RPMI7951 (cell line): ENCODE results near the gene SCARB1. TPM values are rescaled to one million over a fixed set of nuclear protein-coding genes. Genes with fewer than 3 reads are reported as not detected.

Experiments
- DNase-seq: peaks from one replicate; pipeline ENCODE4 v3.0.0-alpha.2; 2012; ENCODE audit warnings: low read depth
- total RNA-seq: library from RNA; depleted of rRNA; stranded (reverse); fragments of >200 nt; shearing (Covaris generic); gene quantifications from 2 replicates; pipeline ENCODE4 v1.2.3, GENCODE V29; 2014

SCARB1 gene
- total RNA-seq, 1 experiment from 2014 or later: 13.9 TPM

DNA sequence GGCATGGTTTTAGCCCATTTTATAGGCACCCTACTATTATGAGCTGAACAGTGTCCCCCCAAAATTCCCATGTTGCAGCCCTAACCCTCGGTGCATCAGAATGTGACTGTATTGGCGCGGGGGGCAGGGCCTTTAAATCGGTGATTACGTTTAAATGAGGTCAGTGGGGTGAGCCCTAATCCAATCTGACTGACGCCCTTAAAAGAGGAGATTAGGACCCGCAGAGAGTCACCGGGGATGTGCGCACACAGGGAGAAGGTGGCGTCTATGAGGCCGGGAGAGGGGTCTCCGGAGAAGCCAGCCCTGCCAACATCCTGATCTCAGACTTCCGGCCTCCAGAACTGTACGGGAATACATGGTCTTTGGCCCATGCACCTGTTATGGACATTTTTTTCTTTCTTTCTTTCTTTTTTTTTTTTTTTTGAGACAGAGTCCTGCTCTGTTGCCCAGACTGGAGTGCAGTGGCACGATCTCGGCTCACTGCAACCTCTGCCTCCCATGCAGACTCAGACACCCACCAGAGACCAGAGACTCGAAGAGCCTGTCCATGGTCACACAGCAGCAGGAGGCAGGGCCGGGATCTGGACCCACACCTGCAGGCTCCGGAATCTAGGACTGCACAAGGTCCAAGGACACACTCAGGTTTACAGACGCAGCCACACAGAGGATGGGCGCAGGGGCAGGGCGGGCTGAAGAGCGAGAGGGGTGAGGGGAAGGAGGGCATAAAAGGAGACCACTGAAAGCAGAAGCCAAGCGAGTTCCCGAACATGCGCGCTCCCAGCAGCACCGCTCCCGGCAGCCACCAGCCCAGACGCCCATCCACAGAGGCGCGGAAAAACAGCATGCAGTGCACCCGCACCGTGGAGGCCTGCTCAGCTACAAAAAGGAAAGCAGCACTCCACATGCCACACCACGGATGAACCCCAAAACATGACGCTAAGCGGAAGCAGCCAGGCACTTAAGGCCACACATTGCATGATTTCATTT is 19.0 kb downstream of the SCARB1 start:
- DNase-seq: no peak

DNA sequence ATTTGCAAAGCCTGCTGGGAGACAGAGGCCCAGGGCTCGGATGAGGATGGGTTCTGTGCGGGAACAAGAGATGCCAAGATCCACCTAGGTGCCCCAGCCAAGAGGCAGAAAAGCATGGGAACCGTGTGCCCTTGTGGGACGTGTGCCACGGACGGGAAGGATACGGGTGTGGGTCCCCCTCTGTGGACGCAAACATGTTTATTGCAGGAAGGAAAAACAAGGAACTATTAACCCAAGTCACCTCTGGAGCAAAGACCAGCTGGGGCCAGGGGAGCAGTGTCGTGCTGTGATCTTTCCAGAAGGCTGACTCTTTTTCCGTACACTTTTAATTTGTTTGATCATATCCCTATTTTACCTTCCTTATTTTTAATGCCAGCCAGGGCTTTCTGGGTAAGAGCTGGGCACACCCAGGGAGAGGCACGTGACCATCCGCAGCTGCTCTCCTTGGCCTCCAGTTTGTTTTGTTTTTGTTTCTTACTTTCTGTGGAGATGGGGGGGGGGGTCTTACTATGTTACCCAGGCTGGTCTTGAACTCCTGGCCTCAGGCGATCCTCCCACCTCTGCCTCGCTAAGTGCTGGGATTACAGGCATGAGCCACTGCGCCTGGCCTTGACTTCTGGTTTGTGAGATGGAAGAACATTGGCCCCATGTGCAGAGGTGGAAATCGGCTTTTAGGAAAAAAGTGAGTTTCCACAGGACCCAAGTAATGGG is 20.7 kb downstream of the SCARB1 start:
- no peak for DNase-seq

DNA sequence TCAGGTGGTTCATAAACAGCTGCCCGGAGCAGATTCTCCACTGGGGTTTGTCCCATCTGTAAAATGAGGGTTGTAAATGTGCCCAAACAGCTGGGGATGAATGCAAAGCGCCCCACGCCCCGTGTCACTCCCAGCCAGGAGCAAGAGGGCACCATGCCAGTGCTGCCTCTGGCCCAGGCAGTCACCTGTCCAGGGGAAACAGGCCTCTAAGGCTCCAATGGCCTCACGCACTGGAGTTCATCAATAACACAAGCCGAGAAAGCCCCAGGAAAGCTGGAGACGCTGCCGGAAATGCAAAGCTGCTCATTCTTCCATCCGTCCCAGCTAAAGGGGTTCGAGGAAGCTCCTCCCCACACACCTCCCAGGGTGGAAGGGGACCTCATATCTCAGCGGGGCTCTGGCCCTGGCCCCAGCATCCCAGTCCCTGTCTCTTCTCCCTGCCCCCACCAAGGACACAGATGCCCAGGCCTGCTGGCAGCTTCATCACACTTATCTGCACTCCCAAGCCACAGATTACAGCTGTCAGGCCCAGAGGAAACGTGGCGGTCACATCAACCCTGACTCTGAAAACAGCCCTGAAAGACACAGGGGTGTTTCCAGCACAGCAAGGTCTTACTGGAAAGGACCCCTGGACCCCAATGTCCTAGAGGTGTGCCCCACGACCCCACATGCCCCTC is 21.5 kb downstream of the SCARB1 start:
- no peak for DNase-seq

DNA sequence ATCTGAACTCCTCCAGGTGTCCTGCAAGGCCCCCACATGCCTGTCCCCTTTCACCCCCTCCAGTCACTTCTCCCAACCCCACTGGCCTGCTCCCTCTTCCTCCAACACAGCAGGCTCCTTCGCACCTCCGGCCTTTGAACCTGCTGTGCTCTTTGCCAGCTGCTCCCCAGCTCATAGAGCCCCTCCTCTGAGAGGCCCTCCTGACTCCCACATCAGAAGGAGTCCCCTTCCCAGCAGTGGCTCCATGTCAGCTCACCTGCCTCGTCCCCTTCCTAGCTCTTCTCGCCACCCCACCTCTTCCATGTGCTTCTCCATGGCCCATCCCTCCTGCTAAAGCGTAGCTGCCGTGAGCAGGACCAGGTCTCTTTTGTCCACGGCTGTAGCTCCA is 22.1 kb downstream of the SCARB1 start:
- DNase-seq: no peak

DNA sequence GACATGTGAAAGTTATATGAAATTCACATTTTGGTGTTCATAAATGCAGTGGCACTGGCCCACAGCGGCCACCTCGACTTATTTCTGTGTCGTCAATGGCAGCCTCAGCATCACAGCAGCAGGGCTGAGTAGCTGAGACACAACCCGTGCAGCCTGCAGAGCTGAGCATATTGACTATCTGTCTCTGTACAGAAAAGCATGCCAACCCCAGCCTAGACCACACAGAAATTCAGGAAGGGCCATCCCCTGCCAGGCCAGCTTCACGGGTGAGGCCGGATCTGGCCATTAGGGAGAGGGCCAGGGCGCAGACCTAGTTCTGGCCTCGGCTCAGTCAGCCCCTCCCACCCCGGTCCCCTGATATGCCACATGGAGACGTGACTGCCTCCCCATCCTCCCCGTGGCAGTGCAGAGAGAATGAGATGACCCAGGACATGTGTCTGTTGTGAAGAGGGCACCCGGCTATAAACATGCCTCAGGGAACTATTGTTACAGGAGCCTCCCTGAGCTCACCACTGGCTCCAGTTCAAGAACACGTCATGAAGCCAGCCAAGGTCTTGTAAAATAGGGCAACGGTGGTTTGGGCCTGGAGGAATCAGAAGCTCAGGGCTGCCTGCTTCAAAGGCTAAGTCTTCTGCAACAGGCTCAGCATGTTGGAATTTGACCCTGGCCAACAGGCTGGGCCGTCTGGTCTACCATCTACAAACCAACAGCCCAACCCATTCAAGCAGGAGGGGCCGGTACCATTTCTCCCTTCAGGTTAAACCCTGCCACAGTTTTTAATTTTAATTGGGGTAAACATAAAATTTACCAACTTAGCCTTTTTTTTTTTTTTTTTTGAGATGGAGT is 25.5 kb downstream of the SCARB1 start:
- DNase-seq: peak; percentile 100

DNA sequence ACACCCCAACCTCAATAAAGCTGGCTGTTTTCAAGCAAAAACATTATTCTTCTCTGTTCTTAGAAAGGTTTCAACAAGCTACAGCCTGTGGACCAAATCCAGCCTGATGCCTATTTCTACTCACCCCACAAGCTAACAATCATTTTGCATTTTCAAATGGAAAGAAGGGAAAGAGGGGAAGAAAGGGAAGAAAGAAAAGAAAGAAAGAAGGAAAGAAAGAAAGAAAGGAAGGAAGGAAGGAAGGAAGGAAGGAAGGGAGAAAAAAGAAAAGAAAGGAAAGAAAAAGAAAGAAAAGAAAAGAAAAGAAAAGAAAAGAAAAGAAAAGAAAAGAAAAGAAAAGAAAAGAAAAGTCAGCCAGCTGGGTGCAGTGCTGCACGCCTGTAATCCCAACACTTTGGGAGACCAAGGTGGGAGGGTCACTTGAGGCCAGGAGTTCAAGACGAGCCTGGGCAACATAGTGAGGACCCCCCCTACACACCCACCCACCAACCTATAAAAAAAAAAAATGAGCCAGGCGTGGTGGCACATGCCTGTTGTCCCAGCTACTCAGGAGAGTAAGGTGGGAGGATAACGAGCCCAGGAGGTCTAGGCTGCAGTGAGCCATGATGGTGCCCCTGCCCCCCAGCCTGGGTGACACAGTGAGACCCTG is 26.3 kb downstream of the SCARB1 start:
- no peak for DNase-seq

DNA sequence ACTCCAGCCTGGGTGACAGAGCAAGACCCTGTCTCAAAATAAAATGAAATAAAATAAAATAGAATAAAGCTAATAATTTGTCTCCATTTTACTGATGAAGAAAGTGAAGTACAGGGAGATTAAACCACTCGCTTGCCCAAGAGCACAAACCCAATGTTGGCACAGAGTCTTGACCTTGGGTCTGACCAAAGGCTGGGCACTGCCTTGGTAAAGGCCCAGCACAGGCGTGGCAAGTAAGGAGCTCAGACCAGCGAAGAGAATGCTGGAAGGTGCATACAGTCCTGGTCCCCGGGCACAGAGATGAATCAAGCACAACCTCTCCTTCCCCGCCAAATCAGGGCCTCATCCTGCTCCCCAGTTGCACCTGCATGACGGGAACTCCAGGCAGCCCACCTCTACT is 26.9 kb downstream of the SCARB1 start:
- DNase-seq: no peak

DNA sequence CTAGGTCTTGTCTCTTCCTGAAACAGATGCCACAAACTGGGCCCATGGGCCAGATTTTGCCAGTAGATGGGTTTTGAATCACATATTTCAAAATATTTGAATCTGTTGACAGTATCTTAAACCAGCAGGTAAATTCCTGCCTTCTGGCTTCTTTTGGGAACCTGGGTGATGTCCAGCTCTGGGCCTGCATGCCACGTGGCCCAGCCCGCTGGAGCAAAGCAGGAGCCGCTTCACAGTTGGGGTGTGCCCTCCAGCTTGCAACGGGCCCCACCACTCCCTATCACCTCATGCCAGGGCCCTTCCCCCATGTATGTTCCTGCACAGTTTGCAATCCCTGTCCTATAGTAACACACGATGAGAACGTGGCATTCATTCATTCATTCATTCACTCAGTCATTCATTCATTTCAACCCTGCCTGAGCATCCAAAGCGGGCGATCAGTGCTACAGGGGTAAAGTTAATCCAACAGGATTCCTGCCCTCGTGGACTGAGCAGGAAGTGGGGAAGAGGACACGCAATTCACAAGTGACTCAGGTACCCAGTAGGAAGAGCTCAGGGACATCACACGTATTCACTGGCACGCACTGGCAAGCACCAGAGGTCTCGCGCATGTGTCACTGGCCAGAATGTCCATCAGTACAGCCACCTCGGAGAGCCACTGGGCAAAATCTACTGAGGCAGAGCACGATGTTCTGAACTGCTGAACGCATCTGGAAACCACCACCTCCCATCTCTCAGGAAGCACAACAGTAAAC is 27.8 kb downstream of the SCARB1 start:
- DNase-seq: no peak

DNA sequence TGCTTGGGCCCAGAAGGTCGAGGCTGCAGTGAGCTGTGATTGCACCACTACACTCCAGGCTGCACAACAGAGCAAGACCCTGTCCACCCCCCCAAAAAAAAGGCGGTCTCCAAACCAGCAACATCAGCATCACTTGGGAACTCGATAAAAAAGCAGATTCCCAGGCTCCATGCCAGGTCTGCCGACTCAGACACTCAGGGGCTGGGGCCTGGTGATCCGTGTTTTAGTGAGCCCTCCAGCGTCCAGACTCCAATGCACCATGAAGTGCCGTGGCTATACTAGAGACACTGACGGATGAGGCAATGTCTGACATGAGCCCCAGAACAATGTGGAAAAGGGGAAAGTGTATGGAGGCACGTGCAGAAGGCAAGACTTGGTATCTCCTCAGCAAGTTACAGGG is 28.8 kb downstream of the SCARB1 start:
- DNase-seq: no peak

DNA sequence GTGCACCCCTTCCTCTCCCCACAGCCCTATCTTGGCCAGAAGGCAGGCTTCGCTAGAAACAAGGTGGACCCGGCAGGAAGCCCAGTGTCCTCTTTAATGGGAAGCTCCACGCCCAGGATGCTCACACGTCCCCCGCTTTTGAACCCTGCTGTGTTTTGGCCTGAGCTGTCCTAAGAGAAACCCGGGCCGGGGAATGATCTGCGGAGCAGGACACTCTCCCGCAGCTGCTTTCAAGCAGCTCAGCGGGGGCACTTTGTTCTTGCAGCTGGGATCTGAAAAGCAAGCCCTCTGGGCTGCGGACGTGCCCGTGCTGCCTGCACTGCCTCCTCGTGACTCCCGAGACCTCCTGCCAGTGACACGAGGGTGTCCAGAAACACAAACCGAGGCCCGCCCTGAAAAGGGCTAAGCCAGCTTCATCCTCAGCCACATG is 30.0 kb downstream of the SCARB1 start:
- no peak for DNase-seq

DNA sequence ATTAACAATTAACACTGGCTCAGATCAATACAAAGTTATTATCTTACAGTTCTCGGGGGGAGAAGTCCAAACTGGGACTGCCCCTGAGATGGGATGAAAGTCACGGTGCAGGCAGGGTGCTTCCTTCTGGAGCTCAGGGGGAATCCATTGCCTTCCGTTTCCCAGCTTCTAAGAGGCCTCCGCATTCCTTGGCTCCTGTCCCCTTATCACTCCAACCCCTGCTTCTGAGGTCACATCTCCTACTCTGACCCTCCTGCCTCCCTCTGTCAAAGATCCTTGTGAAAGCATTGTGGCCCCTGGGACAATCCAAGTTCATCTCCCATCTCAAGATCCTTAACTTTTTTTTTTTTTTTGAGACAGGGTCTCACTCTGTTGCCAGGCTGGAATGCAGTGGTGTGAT is 30.8 kb downstream of the SCARB1 start:
- no peak for DNase-seq

DNA sequence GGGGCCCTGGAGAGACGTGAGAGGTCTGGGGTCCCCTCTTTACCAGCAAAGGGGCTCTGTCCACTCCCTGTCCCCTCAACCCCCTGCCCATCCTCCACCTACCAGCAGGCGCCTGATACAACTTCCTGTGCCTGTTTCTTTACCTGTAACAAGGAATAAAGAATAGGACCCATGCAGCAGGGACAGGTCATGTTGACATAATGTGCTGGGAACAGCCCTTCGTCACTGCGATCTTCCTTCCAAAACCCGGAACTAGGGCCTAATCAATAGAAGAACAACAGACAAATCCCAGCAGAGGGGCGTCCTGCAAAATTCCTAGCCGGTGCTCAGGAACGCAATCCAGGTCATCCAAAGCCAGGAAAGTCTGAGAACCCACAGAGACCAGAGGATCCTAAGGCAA is 32.1 kb downstream of the SCARB1 start:
- DNase-seq: no peak

DNA sequence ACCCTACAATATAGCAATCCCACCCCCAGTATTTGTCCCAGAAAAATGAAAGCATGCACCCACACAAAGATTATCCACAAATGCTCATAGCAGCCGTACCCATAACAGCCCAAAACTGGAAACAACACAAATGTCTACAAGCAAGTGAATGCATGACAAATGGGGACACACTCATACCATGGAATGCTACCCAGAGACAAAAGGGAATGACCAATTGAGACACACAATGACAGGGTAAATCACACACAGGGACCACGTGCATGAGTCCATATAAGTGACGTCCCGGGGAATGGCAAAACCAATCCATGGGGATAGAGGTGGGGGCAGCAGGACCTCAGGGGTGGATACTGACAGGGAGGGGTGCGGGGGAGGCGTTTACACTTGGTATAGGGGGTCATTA is 33.4 kb downstream of the SCARB1 start:
- no peak for DNase-seq

DNA sequence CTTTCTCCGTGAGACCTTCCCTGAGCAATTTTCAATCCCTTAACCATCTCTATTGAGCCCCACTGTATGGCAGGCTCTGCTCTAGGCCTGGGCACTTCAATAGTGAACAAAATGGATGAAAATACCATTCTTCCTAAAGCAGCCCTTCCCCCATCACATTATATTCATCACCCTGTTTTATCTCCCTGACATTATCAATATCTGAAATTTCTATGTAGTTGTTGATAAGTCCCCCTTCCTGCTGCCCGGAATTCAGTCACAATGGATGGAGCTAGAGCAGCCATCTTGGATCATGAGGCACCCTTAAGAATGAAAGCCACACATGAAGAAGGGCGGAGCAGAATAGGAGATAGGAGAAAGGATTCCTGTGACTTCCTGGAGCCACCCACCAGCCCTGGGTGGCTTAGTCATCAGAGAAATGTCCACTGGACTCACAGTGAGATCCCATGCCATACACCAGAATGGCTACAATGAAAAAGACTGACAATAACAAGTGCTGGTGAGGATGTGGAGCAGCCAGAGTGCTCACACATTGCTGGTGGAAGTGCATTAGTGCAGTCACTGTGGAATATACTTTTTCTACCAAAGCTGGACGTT is 33.9 kb downstream of the SCARB1 start:
- DNase-seq: no peak

DNA sequence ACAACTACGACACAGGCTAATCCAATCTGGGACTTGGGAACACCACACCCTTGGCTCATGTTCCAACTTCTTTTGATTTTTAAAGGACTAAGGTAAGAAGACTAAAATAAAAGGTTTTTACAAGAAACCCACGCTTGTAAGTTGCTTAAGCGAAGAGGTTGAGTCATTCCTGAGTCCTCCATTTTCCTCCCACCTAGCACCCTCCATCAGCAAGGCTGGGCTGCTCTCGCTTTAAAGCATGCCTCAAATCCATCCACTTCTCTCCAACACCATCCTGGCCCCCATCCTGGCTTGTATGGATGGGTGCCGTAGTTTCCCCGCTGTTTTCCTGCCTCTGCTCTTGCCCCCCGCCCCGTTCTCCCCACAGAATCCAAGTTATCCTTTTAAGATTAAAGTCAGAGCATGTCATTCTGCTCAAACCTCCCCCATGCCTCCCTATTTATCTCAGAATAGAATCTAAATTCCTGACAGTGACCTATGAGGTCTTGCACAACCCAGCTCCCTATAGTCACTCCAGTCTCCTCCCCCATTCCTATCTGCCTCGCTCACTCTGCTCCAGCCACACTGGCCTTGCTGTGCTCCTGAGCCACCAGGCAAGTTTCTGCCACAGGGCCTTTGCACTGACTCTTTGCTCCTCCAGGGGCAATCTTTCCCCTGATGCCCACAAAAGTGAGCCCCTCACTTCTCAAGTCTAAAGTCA is 34.5 kb downstream of the SCARB1 start:
- DNase-seq: peak; percentile 87

DNA sequence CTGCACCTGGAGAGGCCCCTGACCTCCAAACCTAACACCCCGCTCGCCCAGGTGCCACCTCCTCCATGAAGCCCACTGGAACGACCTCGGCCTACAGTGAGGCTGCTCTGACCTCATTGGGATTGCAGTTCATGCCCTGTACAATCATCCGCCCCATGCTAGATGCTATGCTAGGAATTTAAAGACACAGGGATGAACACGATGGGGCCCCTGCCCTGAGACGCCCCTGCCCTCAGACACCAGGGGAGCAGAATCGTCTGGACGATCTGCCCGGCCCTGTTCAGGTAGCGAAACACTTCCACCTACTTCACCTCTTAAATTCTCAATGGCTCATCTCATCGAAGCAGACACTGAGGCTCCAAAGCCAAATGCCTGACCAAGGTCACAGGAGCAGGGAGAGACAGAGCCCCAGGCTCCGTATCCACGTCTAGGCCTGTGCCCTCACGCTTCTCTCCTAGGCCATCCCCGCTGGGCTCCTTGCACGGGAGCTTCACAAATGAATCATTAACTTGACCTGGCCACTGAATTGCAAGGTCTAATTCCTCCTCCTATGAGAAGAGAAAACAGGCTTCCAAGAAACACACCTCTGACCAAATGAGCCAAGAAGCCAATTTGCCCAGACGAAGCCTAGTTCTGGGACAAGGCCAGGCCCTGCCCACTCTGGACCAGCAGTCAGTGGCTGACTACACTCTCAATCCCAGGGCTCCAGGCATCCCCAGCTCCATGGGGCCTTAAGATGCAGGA is 35.2 kb downstream of the SCARB1 start:
- DNase-seq: peak; percentile 67

DNA sequence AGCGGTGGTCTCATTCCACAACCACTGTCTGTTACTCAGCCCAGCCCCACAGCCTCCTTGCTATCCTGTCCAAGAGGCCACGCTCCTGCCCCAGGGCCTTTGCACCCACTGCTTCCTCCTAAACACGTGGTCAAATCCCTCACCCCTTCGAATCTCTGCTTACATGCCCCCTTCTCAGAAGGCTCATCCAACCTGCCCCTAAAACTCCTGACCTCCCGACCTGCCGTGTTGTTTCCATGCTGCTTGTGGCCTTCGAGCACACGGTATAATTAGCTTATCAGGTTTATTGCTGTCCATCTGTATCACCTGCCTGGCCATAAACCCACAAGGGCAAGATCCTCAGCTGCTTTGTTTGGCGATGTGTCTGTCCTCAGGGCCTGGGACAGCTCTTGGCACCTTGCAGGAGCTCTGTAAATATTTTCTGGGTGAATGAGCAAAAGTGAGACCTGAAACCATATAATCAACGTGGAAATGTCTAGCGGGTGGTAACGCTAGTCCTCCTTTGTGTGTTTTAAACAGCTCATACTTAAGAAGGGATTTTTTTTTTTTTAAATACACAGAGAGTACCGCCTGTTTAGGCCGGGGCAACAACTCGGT is 36.0 kb downstream of the SCARB1 start:
- DNase-seq: no peak

DNA sequence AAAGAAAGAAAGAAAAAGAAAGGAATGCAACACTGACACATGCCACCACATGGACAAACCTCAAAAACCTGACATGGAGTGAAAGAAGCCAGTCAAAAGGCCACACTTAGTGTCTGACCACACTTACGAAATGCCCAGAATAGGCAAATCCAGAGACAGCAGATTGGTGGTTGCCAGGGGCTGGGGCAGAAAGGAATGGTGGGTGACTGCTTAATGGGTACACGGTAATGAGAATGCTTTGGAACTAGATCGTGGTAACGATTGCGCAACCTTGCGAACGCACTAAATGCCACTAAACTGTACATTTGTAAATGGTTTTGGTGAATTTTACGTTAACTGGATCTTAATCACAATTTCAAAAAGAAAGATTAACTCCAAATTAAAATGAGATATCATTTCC is 39.5 kb downstream of the SCARB1 start:
- DNase-seq: peak; percentile 11
